Measurements from ENCODE around the gene RGL1.

The RGL1 gene

GRCh38 chr1:183841550-183841949 is 36.6 kb downstream of the RGL1 start:
- no peaks in the 10 kb centered on the region for H3K4me1 ChIP-seq (ENCODE audit: control insufficient read depth, insufficient read depth, low read length)
- no peak overlapping the region for H3K9ac ChIP-seq (ENCODE audit: low read length)
- H3K27ac ChIP-seq (ENCODE audit: low read depth, low read length), result no peak overlapping the region
- no peaks in the 10 kb centered on the region for H3K36me3 ChIP-seq (ENCODE audit: control insufficient read depth, insufficient read depth, low read length)
- no peak overlapping the region for H3K4me3 ChIP-seq (ENCODE audit: low read depth, low read length)
- no peaks in the 10 kb centered on the region for H3K27me3 ChIP-seq (ENCODE audit: control insufficient read depth, insufficient read depth, low read length)
- no peaks in the 10 kb centered on the region for H3K9me3 ChIP-seq (ENCODE audit: control insufficient read depth, insufficient read depth, low read depth, low read length)

GRCh38 chr1:183841950-183842794 is 37.3 kb downstream of the RGL1 start:
- Histone ChIP-seq H3K27me3 (ENCODE audit: control insufficient read depth, insufficient read depth, low read length) (no peaks in the 10 kb centered on the region), H3K9me3 (ENCODE audit: control insufficient read depth, insufficient read depth, low read depth, low read length) (no peaks in the 10 kb centered on the region), H3K9ac (ENCODE audit: low read length) (no peak overlapping the region), H3K4me3 (ENCODE audit: low read depth, low read length) (no peak overlapping the region), H3K4me1 (ENCODE audit: control insufficient read depth, insufficient read depth, low read length) (no peaks in the 10 kb centered on the region), H3K36me3 (ENCODE audit: control insufficient read depth, insufficient read depth, low read length) (no peaks in the 10 kb centered on the region), H3K27ac (ENCODE audit: low read depth, low read length) (no peak overlapping the region)

GRCh38 chr1:183842795-183843144 is 37.9 kb downstream of the RGL1 start:
- Histone ChIP-seq H3K9me3 (ENCODE audit: control insufficient read depth, insufficient read depth, low read depth, low read length) (no peaks in the 10 kb centered on the region), H3K9ac (ENCODE audit: low read length) (no peak overlapping the region), H3K27ac (ENCODE audit: low read depth, low read length) (no peak overlapping the region), H3K4me3 (ENCODE audit: low read depth, low read length) (no peak overlapping the region), H3K36me3 (ENCODE audit: control insufficient read depth, insufficient read depth, low read length) (no peaks in the 10 kb centered on the region), H3K4me1 (ENCODE audit: control insufficient read depth, insufficient read depth, low read length) (no peaks in the 10 kb centered on the region), H3K27me3 (ENCODE audit: control insufficient read depth, insufficient read depth, low read length) (no peaks in the 10 kb centered on the region)

DNA sequence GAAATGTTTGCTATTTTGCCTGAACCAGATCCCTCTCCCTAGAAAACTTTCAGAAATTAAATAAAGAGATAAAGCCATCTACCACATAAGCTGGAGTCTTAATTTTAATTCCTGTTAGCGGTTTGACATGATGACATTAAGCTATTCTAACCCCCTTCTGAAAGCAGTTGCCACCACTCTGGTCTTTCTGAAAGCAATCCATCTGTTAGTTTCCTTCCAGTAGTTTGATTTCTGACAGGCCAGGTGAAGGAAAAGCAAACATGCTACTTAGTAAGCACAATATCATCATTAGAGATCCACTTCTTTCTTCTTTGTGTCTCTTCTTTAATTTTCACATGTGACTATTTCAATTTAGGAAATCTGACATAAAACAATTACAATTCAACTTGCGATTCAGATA is 39.9 kb downstream of the RGL1 start:
- no peaks in the 10 kb centered on the region for H3K27me3 ChIP-seq (ENCODE audit: control insufficient read depth, insufficient read depth, low read length)
- H3K27ac ChIP-seq (ENCODE audit: low read depth, low read length), result no peak overlapping the region
- no peaks in the 10 kb centered on the region for H3K36me3 ChIP-seq (ENCODE audit: control insufficient read depth, insufficient read depth, low read length)
- no peaks in the 10 kb centered on the region for H3K4me1 ChIP-seq (ENCODE audit: control insufficient read depth, insufficient read depth, low read length)
- no peak overlapping the region for H3K9ac ChIP-seq (ENCODE audit: low read length)
- no peak overlapping the region for H3K4me3 ChIP-seq (ENCODE audit: low read depth, low read length)
- no peaks in the 10 kb centered on the region for H3K9me3 ChIP-seq (ENCODE audit: control insufficient read depth, insufficient read depth, low read depth, low read length)

DNA sequence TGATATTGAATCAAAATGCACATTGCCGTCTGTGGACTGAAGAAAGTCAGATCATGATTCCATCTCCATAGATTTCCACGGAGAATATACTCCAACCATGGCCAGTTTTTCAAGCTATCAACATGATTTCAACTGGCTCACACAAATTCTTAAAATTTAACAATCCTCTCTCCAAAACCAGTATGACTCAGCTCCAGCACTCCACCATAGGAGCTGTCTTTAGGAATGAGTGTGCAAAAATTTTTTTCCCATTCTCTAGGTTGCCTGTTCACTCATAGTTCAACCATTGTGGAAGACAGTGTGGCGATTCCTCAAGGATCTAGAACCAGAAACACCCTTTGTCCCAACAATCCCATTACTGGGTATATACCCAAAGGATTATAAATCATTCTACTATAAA is 40.8 kb downstream of the RGL1 start:
- Histone ChIP-seq H3K9ac (ENCODE audit: low read length) (no peak overlapping the region), H3K27ac (ENCODE audit: low read depth, low read length) (no peak overlapping the region), H3K27me3 (ENCODE audit: control insufficient read depth, insufficient read depth, low read length) (no peaks in the 10 kb centered on the region), H3K36me3 (ENCODE audit: control insufficient read depth, insufficient read depth, low read length) (no peaks in the 10 kb centered on the region), H3K4me3 (ENCODE audit: low read depth, low read length) (no peak overlapping the region), H3K4me1 (ENCODE audit: control insufficient read depth, insufficient read depth, low read length) (no peaks in the 10 kb centered on the region), H3K9me3 (ENCODE audit: control insufficient read depth, insufficient read depth, low read depth, low read length) (no peaks in the 10 kb centered on the region)

- no peak overlapping the region for H3K4me3 ChIP-seq (ENCODE audit: low read depth, low read length)
- H3K9me3 ChIP-seq (ENCODE audit: control insufficient read depth, insufficient read depth, low read depth, low read length), result no peaks in the 10 kb centered on the region
- no peak overlapping the region for H3K27ac ChIP-seq (ENCODE audit: low read depth, low read length)
- H3K36me3 ChIP-seq (ENCODE audit: control insufficient read depth, insufficient read depth, low read length), result no peaks in the 10 kb centered on the region
- no peaks in the 10 kb centered on the region for H3K4me1 ChIP-seq (ENCODE audit: control insufficient read depth, insufficient read depth, low read length)
- no peaks in the 10 kb centered on the region for H3K27me3 ChIP-seq (ENCODE audit: control insufficient read depth, insufficient read depth, low read length)
- H3K9ac ChIP-seq (ENCODE audit: low read length), result no peak overlapping the region
Measured at GRCh38 chr1:183847641-183848040, 42.7 kb downstream of the RGL1 start.

GRCh38 chr1:183850852-183851251 is 45.9 kb downstream of the RGL1 start:
- Histone ChIP-seq H3K27me3 (ENCODE audit: control insufficient read depth, insufficient read depth, low read length) (no peaks in the 10 kb centered on the region), H3K27ac (ENCODE audit: low read depth, low read length) (no peak overlapping the region), H3K9me3 (ENCODE audit: control insufficient read depth, insufficient read depth, low read depth, low read length) (no peaks in the 10 kb centered on the region), H3K4me1 (ENCODE audit: control insufficient read depth, insufficient read depth, low read length) (no peaks in the 10 kb centered on the region), H3K9ac (ENCODE audit: low read length) (no peak overlapping the region), H3K4me3 (ENCODE audit: low read depth, low read length) (no peak overlapping the region), H3K36me3 (ENCODE audit: control insufficient read depth, insufficient read depth, low read length) (no peaks in the 10 kb centered on the region)

DNA sequence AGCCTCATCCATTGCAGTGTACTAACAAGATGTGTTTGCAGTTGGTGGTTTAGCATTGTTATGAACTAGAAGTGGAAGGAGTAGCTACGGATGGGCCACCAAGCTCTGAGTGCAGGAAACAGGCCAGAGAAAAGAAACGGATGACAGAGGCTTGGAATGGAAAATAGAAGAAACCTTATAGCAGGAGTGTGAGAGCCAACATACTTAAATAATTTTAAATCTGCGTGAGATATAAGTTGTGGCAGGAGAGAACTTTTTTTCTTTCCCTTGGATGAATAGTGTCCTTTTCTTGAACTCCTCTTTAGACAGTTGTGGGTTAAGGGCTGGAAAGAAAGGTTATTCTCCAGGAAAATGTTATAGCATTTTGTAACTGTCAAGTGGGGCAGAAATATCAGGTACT is 54.2 kb downstream of the RGL1 start:
- H3K27me3 ChIP-seq (ENCODE audit: control insufficient read depth, insufficient read depth, low read length), result no peaks in the 10 kb centered on the region
- no peak overlapping the region for H3K27ac ChIP-seq (ENCODE audit: low read depth, low read length)
- no peaks in the 10 kb centered on the region for H3K4me1 ChIP-seq (ENCODE audit: control insufficient read depth, insufficient read depth, low read length)
- H3K9ac ChIP-seq (ENCODE audit: low read length), result no peak overlapping the region
- no peaks in the 10 kb centered on the region for H3K36me3 ChIP-seq (ENCODE audit: control insufficient read depth, insufficient read depth, low read length)
- no peaks in the 10 kb centered on the region for H3K9me3 ChIP-seq (ENCODE audit: control insufficient read depth, insufficient read depth, low read depth, low read length)
- no peak overlapping the region for H3K4me3 ChIP-seq (ENCODE audit: low read depth, low read length)

GRCh38 chr1:183859831-183860230 is 54.9 kb downstream of the RGL1 start:
- Histone ChIP-seq H3K27ac (ENCODE audit: low read depth, low read length) (no peak overlapping the region), H3K4me3 (ENCODE audit: low read depth, low read length) (no peak overlapping the region), H3K27me3 (ENCODE audit: control insufficient read depth, insufficient read depth, low read length) (no peaks in the 10 kb centered on the region), H3K4me1 (ENCODE audit: control insufficient read depth, insufficient read depth, low read length) (no peaks in the 10 kb centered on the region), H3K9me3 (ENCODE audit: control insufficient read depth, insufficient read depth, low read depth, low read length) (no peaks in the 10 kb centered on the region), H3K9ac (ENCODE audit: low read length) (no peak overlapping the region), H3K36me3 (ENCODE audit: control insufficient read depth, insufficient read depth, low read length) (no peaks in the 10 kb centered on the region)

- Histone ChIP-seq H3K9me3 (ENCODE audit: control insufficient read depth, insufficient read depth, low read depth, low read length) (no peaks in the 10 kb centered on the region), H3K36me3 (ENCODE audit: control insufficient read depth, insufficient read depth, low read length) (no peaks in the 10 kb centered on the region), H3K4me3 (ENCODE audit: low read depth, low read length) (no peak overlapping the region), H3K9ac (ENCODE audit: low read length) (no peak overlapping the region), H3K27me3 (ENCODE audit: control insufficient read depth, insufficient read depth, low read length) (no peaks in the 10 kb centered on the region), H3K27ac (ENCODE audit: low read depth, low read length) (no peak overlapping the region), H3K4me1 (ENCODE audit: control insufficient read depth, insufficient read depth, low read length) (no peaks in the 10 kb centered on the region)
Measured at GRCh38 chr1:183862967-183863366, 58.0 kb downstream of the RGL1 start.

DNA sequence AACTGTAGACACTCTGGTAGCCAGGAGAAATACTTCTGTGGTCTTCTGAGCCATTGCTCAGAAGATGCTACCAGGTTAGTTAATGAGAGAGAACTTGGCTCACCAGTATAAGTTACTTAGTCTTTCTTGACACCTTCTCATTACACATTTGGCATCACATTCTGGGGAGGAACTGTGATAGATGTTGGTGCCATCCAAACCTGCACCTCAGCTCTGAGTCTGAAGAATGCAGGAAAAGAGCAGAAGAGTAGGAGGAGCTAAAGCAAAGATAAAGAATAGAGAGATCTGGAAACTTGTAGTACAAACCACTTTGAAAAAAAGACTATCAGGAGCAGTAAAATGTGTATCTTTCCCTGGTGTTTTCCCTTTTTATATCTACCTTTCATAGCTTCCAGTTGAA is 58.9 kb downstream of the RGL1 start:
- no peak overlapping the region for H3K4me3 ChIP-seq (ENCODE audit: low read depth, low read length)
- H3K9ac ChIP-seq (ENCODE audit: low read length), result no peak overlapping the region
- no peaks in the 10 kb centered on the region for H3K4me1 ChIP-seq (ENCODE audit: control insufficient read depth, insufficient read depth, low read length)
- no peak overlapping the region for H3K27ac ChIP-seq (ENCODE audit: low read depth, low read length)
- no peaks in the 10 kb centered on the region for H3K9me3 ChIP-seq (ENCODE audit: control insufficient read depth, insufficient read depth, low read depth, low read length)
- no peaks in the 10 kb centered on the region for H3K27me3 ChIP-seq (ENCODE audit: control insufficient read depth, insufficient read depth, low read length)
- no peaks in the 10 kb centered on the region for H3K36me3 ChIP-seq (ENCODE audit: control insufficient read depth, insufficient read depth, low read length)

All from HUES6 (cell line).